Measurements from ENCODE around the gene LEFTY1. TPM values are rescaled to one million over a fixed set of nuclear protein-coding genes. Genes with fewer than 3 reads are reported as not detected.

LEFTY1 gene
- total RNA-seq, 1 donor, result not detected

DNA sequence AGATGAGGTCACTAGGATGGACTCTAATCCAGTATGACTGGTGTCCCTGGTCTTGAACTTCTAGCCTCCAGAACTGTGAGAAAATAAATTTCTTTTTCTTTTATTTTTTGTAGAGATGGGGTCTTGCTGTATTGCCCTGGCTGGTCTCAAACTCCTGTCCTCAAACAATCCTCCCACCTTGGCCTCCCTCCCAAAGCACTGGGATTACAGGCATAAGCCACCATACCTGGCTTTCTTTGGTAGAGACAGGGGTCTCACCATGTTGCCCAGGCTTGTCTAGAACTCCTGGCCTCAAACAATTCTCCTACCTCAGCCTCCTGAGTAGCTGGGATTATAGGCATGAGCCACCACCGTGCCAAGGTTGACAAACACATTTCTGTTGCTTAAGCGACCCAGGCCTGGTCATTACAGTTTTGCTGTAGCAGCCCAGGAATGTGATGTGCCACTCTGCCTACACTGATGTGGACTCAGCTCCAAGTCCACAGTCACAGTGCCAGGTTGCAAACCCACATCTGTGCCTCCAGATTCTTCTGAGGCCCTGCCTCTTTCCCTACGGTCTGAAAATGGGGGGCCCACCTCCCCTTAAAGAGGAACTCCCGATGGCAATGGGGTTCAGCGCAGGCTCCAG is 19.2 kb upstream of the LEFTY1 start:
- Histone ChIP-seq H3K27me3 (ENCODE audit: insufficient read depth, low read length) (no peaks in the 10 kb centered on the region), H3K79me2 (ENCODE audit: insufficient read depth, low read length) (no peaks in the 10 kb centered on the region), H3K27ac (ENCODE audit: low read depth, low read length) (no peak overlapping the region), H3K4me2 (ENCODE audit: insufficient read depth, low read length) (no peak overlapping the region), H3K4me1 (ENCODE audit: insufficient read depth, low read length) (peaks cover 4% of the 10 kb centered on the region), H3K36me3 (ENCODE audit: insufficient read depth, low read length) (no peaks in the 10 kb centered on the region), H3K9me3 (ENCODE audit: low read depth, low read length) (no peaks in the 10 kb centered on the region), H4K20me1 (ENCODE audit: insufficient read depth, low read length) (no peaks in the 10 kb centered on the region), H3K4me3 (ENCODE audit: insufficient read depth, low read length) (no peak overlapping the region), H2AFZ (ENCODE audit: low read length) (no peak overlapping the region)
- TF ChIP-seq, protein P1, sequence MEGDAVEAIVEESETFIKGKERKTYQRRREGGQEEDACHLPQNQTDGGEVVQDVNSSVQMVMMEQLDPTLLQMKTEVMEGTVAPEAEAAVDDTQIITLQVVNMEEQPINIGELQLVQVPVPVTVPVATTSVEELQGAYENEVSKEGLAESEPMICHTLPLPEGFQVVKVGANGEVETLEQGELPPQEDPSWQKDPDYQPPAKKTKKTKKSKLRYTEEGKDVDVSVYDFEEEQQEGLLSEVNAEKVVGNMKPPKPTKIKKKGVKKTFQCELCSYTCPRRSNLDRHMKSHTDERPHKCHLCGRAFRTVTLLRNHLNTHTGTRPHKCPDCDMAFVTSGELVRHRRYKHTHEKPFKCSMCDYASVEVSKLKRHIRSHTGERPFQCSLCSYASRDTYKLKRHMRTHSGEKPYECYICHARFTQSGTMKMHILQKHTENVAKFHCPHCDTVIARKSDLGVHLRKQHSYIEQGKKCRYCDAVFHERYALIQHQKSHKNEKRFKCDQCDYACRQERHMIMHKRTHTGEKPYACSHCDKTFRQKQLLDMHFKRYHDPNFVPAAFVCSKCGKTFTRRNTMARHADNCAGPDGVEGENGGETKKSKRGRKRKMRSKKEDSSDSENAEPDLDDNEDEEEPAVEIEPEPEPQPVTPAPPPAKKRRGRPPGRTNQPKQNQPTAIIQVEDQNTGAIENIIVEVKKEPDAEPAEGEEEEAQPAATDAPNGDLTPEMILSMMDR (IDR thresholded peaks at IDR 0.05; ENCODE audit: extremely low read depth, low read depth, low read length), result no peak
- DNase-seq (ENCODE audit: insufficient read length, low spot score, missing footprints), result no peak

DNA sequence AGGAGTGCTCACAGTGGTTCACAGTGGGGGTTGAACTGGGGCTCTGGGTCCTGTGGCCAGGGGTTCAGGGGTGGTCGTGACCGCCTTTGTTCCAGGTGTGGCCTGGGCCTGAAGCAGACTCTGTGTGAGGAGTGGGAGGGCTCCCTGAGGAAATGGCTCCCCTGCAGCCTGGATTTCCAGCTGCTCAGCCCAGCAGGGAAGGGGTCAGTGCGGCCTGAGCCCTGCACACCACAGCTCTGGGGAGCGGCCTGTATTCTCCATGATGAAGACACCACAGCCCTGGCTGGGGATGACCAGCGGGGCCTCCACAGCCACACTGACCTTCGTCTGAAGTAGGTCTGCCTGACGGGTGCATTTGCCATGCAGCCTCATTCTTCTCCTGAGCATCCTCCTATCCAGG is 18.4 kb upstream of the LEFTY1 start:
- TF ChIP-seq, protein P1 (IDR thresholded peaks at IDR 0.05; ENCODE audit: extremely low read depth, low read depth, low read length), result no peak
- no peaks in the 10 kb centered on the region for H3K9me3 ChIP-seq (ENCODE audit: low read depth, low read length)
- no peak overlapping the region for H2AFZ ChIP-seq (ENCODE audit: low read length)

DNA sequence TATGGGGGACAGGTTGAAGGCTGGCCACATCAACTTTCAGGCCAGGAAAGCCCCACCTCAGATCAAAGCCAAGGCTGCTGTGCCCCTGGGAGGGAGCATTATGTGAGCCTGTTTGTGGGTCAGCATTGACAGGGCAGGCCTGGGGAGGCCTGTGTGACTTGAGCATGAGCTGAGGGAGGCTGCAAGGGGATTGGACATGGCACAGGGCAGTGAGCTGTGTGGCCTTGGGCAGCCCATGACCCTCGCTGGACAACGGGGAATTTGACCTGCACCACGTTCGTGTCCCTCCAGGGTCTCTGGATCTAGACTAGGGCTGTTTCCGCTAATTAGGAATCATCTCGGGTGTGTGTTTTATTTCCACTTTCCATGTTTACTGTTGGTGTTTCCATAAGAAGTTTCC is 17.5 kb upstream of the LEFTY1 start:
- Histone ChIP-seq H3K79me2 (ENCODE audit: insufficient read depth, low read length) (no peaks in the 10 kb centered on the region), H3K27ac (ENCODE audit: low read depth, low read length) (no peak overlapping the region), H2AFZ (ENCODE audit: low read length) (no peak overlapping the region), H3K9me3 (ENCODE audit: low read depth, low read length) (no peaks in the 10 kb centered on the region), H3K4me3 (ENCODE audit: insufficient read depth, low read length) (no peak overlapping the region), H3K4me1 (ENCODE audit: insufficient read depth, low read length) (peaks cover 4% of the 10 kb centered on the region), H3K27me3 (ENCODE audit: insufficient read depth, low read length) (no peaks in the 10 kb centered on the region), H3K4me2 (ENCODE audit: insufficient read depth, low read length) (no peak overlapping the region), H3K36me3 (ENCODE audit: insufficient read depth, low read length) (no peaks in the 10 kb centered on the region), H4K20me1 (ENCODE audit: insufficient read depth, low read length) (no peaks in the 10 kb centered on the region)
- peak; percentile 62 for DNase-seq (ENCODE audit: insufficient read length, low spot score, missing footprints)
- TF ChIP-seq, protein P1 (IDR thresholded peaks at IDR 0.05; ENCODE audit: extremely low read depth, low read depth, low read length), result no peak

More for the DNA sequence above, 18.4 kb upstream of the LEFTY1 start:
- Histone ChIP-seq H3K27ac (ENCODE audit: low read depth, low read length) (no peak overlapping the region), H3K27me3 (ENCODE audit: insufficient read depth, low read length) (no peaks in the 10 kb centered on the region), H3K4me3 (ENCODE audit: insufficient read depth, low read length) (no peak overlapping the region), H3K36me3 (ENCODE audit: insufficient read depth, low read length) (no peaks in the 10 kb centered on the region), H3K79me2 (ENCODE audit: insufficient read depth, low read length) (no peaks in the 10 kb centered on the region), H3K4me2 (ENCODE audit: insufficient read depth, low read length) (no peak overlapping the region), H3K4me1 (ENCODE audit: insufficient read depth, low read length) (peaks cover 4% of the 10 kb centered on the region), H4K20me1 (ENCODE audit: insufficient read depth, low read length) (no peaks in the 10 kb centered on the region)
- peak; percentile 27 for DNase-seq (ENCODE audit: insufficient read length, low spot score, missing footprints)

DNA sequence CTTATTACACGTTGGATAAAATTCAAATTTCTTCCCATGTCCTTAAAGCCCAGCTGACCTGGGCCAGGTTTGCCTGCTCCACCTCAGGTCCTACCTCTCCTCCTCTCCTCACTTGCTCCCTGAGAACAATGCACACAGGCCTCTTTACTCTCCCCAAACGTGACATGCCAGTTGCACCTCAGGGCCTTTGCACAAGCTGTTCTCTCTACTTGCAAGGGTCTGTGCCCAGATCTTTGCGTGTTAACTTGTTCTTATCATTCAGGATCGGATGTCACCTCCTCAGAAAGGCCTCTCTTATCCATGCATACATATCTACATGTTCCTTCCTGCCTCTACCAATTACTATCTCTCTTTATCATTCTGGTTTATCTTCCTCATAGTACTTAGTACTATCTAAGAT is 14.7 kb upstream of the LEFTY1 start:
- Histone ChIP-seq H2AFZ (ENCODE audit: low read length) (no peak overlapping the region), H3K27ac (ENCODE audit: low read depth, low read length) (no peak overlapping the region), H3K27me3 (ENCODE audit: insufficient read depth, low read length) (no peaks in the 10 kb centered on the region), H3K4me3 (ENCODE audit: insufficient read depth, low read length) (no peak overlapping the region), H3K36me3 (ENCODE audit: insufficient read depth, low read length) (no peaks in the 10 kb centered on the region), H3K4me1 (ENCODE audit: insufficient read depth, low read length) (no peaks in the 10 kb centered on the region), H3K9me3 (ENCODE audit: low read depth, low read length) (no peaks in the 10 kb centered on the region), H4K20me1 (ENCODE audit: insufficient read depth, low read length) (no peaks in the 10 kb centered on the region), H3K79me2 (ENCODE audit: insufficient read depth, low read length) (no peaks in the 10 kb centered on the region), H3K4me2 (ENCODE audit: insufficient read depth, low read length) (no peak overlapping the region)
- DNase-seq (ENCODE audit: insufficient read length, low spot score, missing footprints), result peak; percentile 48
- TF ChIP-seq, protein P1 (IDR thresholded peaks at IDR 0.05; ENCODE audit: extremely low read depth, low read depth, low read length), result no peak

All from osteoblast (primary cell).